ENCODE data around the gene HES7.

HES7 gene

GRCh38 chr17:8073627-8074484 is 50.0 kb downstream of the HES7 start:
- TF ChIP-seq, protein P1, sequence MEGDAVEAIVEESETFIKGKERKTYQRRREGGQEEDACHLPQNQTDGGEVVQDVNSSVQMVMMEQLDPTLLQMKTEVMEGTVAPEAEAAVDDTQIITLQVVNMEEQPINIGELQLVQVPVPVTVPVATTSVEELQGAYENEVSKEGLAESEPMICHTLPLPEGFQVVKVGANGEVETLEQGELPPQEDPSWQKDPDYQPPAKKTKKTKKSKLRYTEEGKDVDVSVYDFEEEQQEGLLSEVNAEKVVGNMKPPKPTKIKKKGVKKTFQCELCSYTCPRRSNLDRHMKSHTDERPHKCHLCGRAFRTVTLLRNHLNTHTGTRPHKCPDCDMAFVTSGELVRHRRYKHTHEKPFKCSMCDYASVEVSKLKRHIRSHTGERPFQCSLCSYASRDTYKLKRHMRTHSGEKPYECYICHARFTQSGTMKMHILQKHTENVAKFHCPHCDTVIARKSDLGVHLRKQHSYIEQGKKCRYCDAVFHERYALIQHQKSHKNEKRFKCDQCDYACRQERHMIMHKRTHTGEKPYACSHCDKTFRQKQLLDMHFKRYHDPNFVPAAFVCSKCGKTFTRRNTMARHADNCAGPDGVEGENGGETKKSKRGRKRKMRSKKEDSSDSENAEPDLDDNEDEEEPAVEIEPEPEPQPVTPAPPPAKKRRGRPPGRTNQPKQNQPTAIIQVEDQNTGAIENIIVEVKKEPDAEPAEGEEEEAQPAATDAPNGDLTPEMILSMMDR (IDR thresholded peaks at IDR 0.05; ENCODE audit: insufficient read depth, missing control alignments) = peak; percentile 45
- no peak for FAIRE-seq
- DNase-seq (ENCODE audit: insufficient read length, low spot score) = peak; percentile 92

GRCh38 chr17:8072729-8073461 is 51.0 kb downstream of the HES7 start:
- DNase-seq (ENCODE audit: insufficient read length, low spot score) (no peak), FAIRE-seq (no peak)
- TF ChIP-seq, protein P1 (IDR thresholded peaks at IDR 0.05; ENCODE audit: insufficient read depth, missing control alignments) = no peak

DNA sequence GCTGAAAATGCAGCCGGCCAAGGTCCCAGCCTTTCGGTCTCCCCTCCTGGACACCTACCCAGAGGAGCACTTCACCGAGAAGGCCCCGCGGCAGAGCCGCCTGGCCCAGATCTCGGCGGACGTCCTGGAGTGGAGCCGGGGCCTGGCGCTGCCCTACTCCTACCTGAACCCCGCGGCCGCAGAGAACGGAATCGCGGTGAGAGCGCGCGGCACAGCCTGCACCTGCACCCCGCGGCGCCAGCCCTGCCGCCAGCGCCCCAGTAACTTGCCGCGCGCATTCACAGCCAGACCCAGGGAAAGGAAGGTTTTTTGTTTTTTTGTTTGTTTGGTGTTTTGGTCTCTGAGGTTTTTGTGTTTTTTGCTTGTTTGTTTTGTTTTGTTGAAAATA is 51.6 kb downstream of the HES7 start:
- DNase-seq (ENCODE audit: insufficient read length, low spot score) = no peak
- FAIRE-seq = no peak
- TF ChIP-seq, protein P1 (IDR thresholded peaks at IDR 0.05; ENCODE audit: insufficient read depth, missing control alignments) = no peak

GRCh38 chr17:8071496-8071895 is 52.4 kb downstream of the HES7 start:
- TF ChIP-seq, protein P1 (IDR thresholded peaks at IDR 0.05; ENCODE audit: insufficient read depth, missing control alignments) = no peak
- no peak for DNase-seq (ENCODE audit: insufficient read length, low spot score)
- no peak for FAIRE-seq

Data from D721Med (cell line).